HFFc6 (cell line): ENCODE data around the gene SH3TC1. TPM values are rescaled to one million over a fixed set of nuclear protein-coding genes. Genes with fewer than 3 reads are reported as not detected.
A peak's percentile ranks its signal among the peaks of the same experiment; 100 is the strongest.

Experiments used
- DNase-seq: peaks from one replicate; pipeline ENCODE4 v3.0.0-alpha.2; 2018
- H3K27ac Mint-ChIP-seq: 2 replicates; pipeline ENCODE4 v1.8.0; 2020; ENCODE audit warnings: mild to moderate bottlenecking, mixed read lengths
- H3K27me3 Mint-ChIP-seq: 2 replicates; pipeline ENCODE4 v1.8.0; 2021; ENCODE audit warnings: mild to moderate bottlenecking, moderate library complexity, mixed read lengths; ENCODE audit not compliant: insufficient read depth
- H3K36me3 Mint-ChIP-seq: 2 replicates; pipeline ENCODE4 v1.8.0; 2021; ENCODE audit warnings: low read depth, mixed read lengths
- H3K4me1 Mint-ChIP-seq: 2 replicates; pipeline ENCODE4 v1.8.0; 2020; ENCODE audit warnings: low read depth, mixed read lengths
- H3K4me3 Mint-ChIP-seq: 2 replicates; pipeline ENCODE4 v1.8.0; 2020; ENCODE audit warnings: mild to moderate bottlenecking, moderate library complexity, mixed read lengths
- H3K9me3 Mint-ChIP-seq: 2 replicates; pipeline ENCODE4 v1.8.0; 2020; ENCODE audit warnings: mild to moderate bottlenecking, mixed read lengths
- CTCF ChIP-seq: fragments of 200-600 bp; sonication (generic); IDR thresholded peaks from 2 replicates; pipeline ENCODE4 v1.5.0; 2021; ENCODE audit warnings: antibody characterized with exemption, mild to moderate bottlenecking
- total RNA-seq, 6 experiments: library from RNA; stranded (reverse); fragmentation: NEBNext Ultra II Directional; extraction: Animal tissue kit (Norgen Biotek cat#: 25700); gene quantifications; 2 replicates in 1 of 6; 3 replicates in 5 of 6; pipeline ENCODE4 v1.2.3, GENCODE V29; 2021

SH3TC1 gene
- total RNA-seq, 6 experiments from 2014 or later: 0.34 to 1.4 (median 0.86) TPM

GRCh38 chr4:8217871-8218270, 18.8 kb downstream of the SH3TC1 start:
- DNase-seq: no peak
- no peaks in the 10 kb centered on the region for H3K36me3 Mint-ChIP-seq
- H3K9me3 Mint-ChIP-seq: no peaks in the 10 kb centered on the region
- no peak overlapping the region for H3K27ac Mint-ChIP-seq
- peaks cover 17% of the 10 kb centered on the region for H3K4me1 Mint-ChIP-seq
- no peak overlapping the region for H3K4me3 Mint-ChIP-seq
- no peak for TF ChIP-seq CTCF
- H3K27me3 Mint-ChIP-seq: peaks cover 33% of the 10 kb centered on the region

- TF ChIP-seq CTCF: no peak
- Mint-ChIP-seq H3K27ac (no peak overlapping the region), H3K36me3 (no peaks in the 10 kb centered on the region), H3K4me3 (no peak overlapping the region), H3K27me3 (peaks cover 28% of the 10 kb centered on the region), H3K9me3 (no peaks in the 10 kb centered on the region), H3K4me1 (peaks cover 17% of the 10 kb centered on the region)
- no peak for DNase-seq
Measured at GRCh38 chr4:8218371-8219031, 19.4 kb downstream of the SH3TC1 start.

- Mint-ChIP-seq H3K9me3 (no peaks in the 10 kb centered on the region), H3K36me3 (no peaks in the 10 kb centered on the region), H3K4me1 (peaks cover 17% of the 10 kb centered on the region), H3K27ac (no peak overlapping the region), H3K4me3 (no peak overlapping the region), H3K27me3 (peaks cover 25% of the 10 kb centered on the region)
- DNase-seq: no peak
- TF ChIP-seq CTCF: no peak
Measured at GRCh38 chr4:8219236-8219635, 20.1 kb downstream of the SH3TC1 start.

- Mint-ChIP-seq H3K4me1 (peaks cover 12% of the 10 kb centered on the region), H3K27me3 (peaks cover 21% of the 10 kb centered on the region; the same call in 1 of the 2 replicates), H3K4me3 (no peak overlapping the region), H3K9me3 (no peaks in the 10 kb centered on the region), H3K36me3 (no peaks in the 10 kb centered on the region), H3K27ac (no peak overlapping the region)
- no peak for DNase-seq
- TF ChIP-seq CTCF: no peak
Measured at GRCh38 chr4:8220661-8221450, 21.8 kb downstream of the SH3TC1 start.

- TF ChIP-seq CTCF: no peak
- Mint-ChIP-seq H3K27ac (no peak overlapping the region), H3K9me3 (no peaks in the 10 kb centered on the region), H3K36me3 (no peaks in the 10 kb centered on the region), H3K4me1 (peaks cover 12% of the 10 kb centered on the region), H3K27me3 (peaks cover 19% of the 10 kb centered on the region; the same call in 1 of the 2 replicates), H3K4me3 (no peak overlapping the region)
- peak; percentile 31 for DNase-seq
Measured at GRCh38 chr4:8221476-8221875, 22.4 kb downstream of the SH3TC1 start.
